SK-N-SH treated with all-trans-retinoic acid at 6 μM for 48 hours (cell line): ENCODE measurements around the gene CORO1C.

Experiments used
- ARNTL ChIP-seq: fragments of 450-650 bp; formaldehyde crosslinking; IDR thresholded peaks from 2 replicates; pipeline ENCODE4 v1.5.0; 2020; ENCODE audit warnings: low read depth, mild to moderate bottlenecking, moderate library complexity, borderline replicate concordance
- CSDC2 ChIP-seq: fragments of 250-450 bp; sonication (Bioruptor Pico); IDR thresholded peaks from 2 replicates; pipeline ENCODE4 v1.5.0; 2020; ENCODE audit warnings: mild to moderate bottlenecking, moderate library complexity
- ISL1 ChIP-seq: fragments of 250-450 bp; sonication (Bioruptor Pico); IDR thresholded peaks from 2 replicates; pipeline ENCODE4 v2.1.2; 2022; ENCODE audit warnings: mild to moderate bottlenecking, moderate library complexity
- OSR1 ChIP-seq: fragments of 250-450 bp; sonication (Bioruptor Pico); IDR thresholded peaks from 2 replicates; pipeline ENCODE4 v1.8.0; 2022; ENCODE audit warnings: moderate library complexity, mild to moderate bottlenecking, inconsistent platforms
- PATZ1 ChIP-seq: fragments of 250-450 bp; sonication (Bioruptor Pico); IDR thresholded peaks from 2 replicates; pipeline ENCODE4 v1.8.0; 2020; ENCODE audit warnings: mild to moderate bottlenecking, moderate library complexity, borderline replicate concordance
- PPARA ChIP-seq: fragments of 250-450 bp; sonication (Bioruptor Pico); IDR thresholded peaks from 2 replicates; pipeline ENCODE4 v1.5.0; 2020; ENCODE audit warnings: mild to moderate bottlenecking, borderline replicate concordance
- SNAI2 ChIP-seq: fragments of 250-450 bp; sonication (Bioruptor Pico); IDR thresholded peaks from 2 replicates; pipeline ENCODE4 v1.5.0; 2020; ENCODE audit warnings: mild to moderate bottlenecking, moderate library complexity
- ZC3H10 ChIP-seq: fragments of 250-450 bp; sonication (Bioruptor Pico); IDR thresholded peaks from 2 replicates; pipeline ENCODE4 v1.5.1; 2021; ENCODE audit warnings: mild to moderate bottlenecking, moderate library complexity
- ZNF8 ChIP-seq: fragments of 450-650 bp; formaldehyde crosslinking; IDR thresholded peaks from 2 replicates; pipeline ENCODE4 v1.5.0; 2020; ENCODE audit warnings: mild to moderate bottlenecking, moderate library complexity

DNA sequence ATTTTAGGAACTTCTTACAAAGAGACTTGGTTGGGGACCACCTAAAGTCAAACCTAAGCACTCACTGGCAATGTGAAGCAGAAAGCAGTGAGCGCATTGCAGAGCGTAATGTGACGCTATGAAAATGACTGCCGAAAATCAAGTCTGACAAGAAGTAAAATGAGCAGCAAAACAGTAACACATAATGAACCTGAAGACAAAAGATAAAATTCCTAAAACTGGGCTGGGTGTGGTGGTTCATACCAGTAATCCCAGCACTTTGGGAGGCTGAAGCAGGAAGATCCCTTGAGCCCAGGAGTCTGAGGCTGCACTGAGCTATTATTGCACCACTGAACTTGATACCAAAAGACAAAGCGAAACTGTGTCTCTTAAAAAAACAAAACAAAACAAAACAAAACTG is 16.5 kb downstream of the CORO1C start:
- TF ChIP-seq ARNTL (CRISPR knock-in tag) = no peak
- TF ChIP-seq PPARA (CRISPR knock-in tag) = no peak
- no peak for TF ChIP-seq OSR1
- no peak for TF ChIP-seq ZC3H10
- no peak for TF ChIP-seq PATZ1 (CRISPR knock-in tag)
- TF ChIP-seq CSDC2 (CRISPR knock-in tag) = no peak
- no peak for TF ChIP-seq ISL1 (CRISPR knock-in tag)
- no peak for TF ChIP-seq SNAI2 (CRISPR knock-in tag)
- no peak for TF ChIP-seq ZNF8 (CRISPR knock-in tag)
